PC-9 (cell line): ENCODE data around the gene TAX1BP1. TPM values are rescaled to one million over a fixed set of nuclear protein-coding genes. Genes with fewer than 3 reads are reported as not detected.

Source experiments
- BruUV-seq: library from RNA; stranded (reverse); fragments of 400-500 nt; replicated peaks from 2 replicates; lab custom pipeline; 2021; lab: Mats Ljungman, UMichigan
- CTCF ChIA-PET: fragments of 300-600 bp; sonication (Branson Sonifier 250); formaldehyde crosslinking; loops from one replicate; lab custom pipeline; 2022; ENCODE audit warnings: antibody characterized with exemption; lab: Charles Lee
- POLR2A ChIA-PET: fragments of 300-600 bp; sonication (Branson Sonifier 250); formaldehyde crosslinking; loops from one replicate; lab custom pipeline; 2022; ENCODE audit warnings: antibody characterized with exemption; ENCODE audit not compliant: unreplicated experiment; lab: Charles Lee
- DNase-seq, 2 experiments: peaks; one replicate each; pipeline versions ENCODE4 v3.0.0 to v3.0.0-alpha.2; 2015 to 2022; ENCODE audit warnings: mixed read lengths in 1 of 2
- H2AFZ ChIP-seq: fragments of 200-600 bp; sonication (generic); 2 replicates; pipeline ENCODE4 v1.8.1; 2017; ENCODE audit warnings: antibody characterized with exemption
- H3F3A ChIP-seq: fragments of 200-600 bp; sonication (generic); 2 replicates; pipeline ENCODE4 v1.8.1; 2017; ENCODE audit warnings: antibody characterized with exemption, mild to moderate bottlenecking, low read depth; ENCODE audit not compliant: insufficient read depth
- H3K27ac ChIP-seq: fragments of 200-600 bp; sonication (generic); 2 replicates; pipeline ENCODE4 v1.6.1; 2016; ENCODE audit warnings: mixed run types
- H3K27me3 ChIP-seq: fragments of 200-600 bp; sonication (generic); 2 replicates; pipeline ENCODE4 v1.6.1; 2016; ENCODE audit warnings: low read depth, mixed run types; ENCODE audit not compliant: insufficient read depth
- H3K36me3 ChIP-seq: fragments of 200-600 bp; sonication (generic); 2 replicates; pipeline ENCODE4 v1.6.1; 2016; ENCODE audit warnings: low read depth, mixed run types
- H3K4me1 ChIP-seq: fragments of 200-600 bp; sonication (generic); replicated peaks from 2 replicates; pipeline ENCODE4 v1.6.1; 2016; ENCODE audit warnings: mixed run types; ENCODE audit not compliant: insufficient read depth
- H3K4me2 ChIP-seq: fragments of 200-600 bp; sonication (generic); 2 replicates; pipeline ENCODE4 v1.6.1; 2017; ENCODE audit warnings: mixed run types
- H3K4me3 ChIP-seq: fragments of 200-600 bp; sonication (generic); 2 replicates; pipeline ENCODE4 v1.6.1; 2016; ENCODE audit warnings: mixed run types
- H3K79me2 ChIP-seq: fragments of 200-600 bp; sonication (generic); 2 replicates; pipeline ENCODE4 v1.6.1; 2017; ENCODE audit warnings: low read depth, mixed run types
- H3K9me2 ChIP-seq: fragments of 200-600 bp; sonication (generic); 2 replicates; pipeline ENCODE4 v1.8.1; 2017; ENCODE audit warnings: mild to moderate bottlenecking; ENCODE audit not compliant: insufficient read depth
- H3K9me3 ChIP-seq: fragments of 200-600 bp; sonication (generic); 2 replicates; pipeline ENCODE4 v1.8.1; 2016; ENCODE audit warnings: low read depth; ENCODE audit not compliant: insufficient read depth
- H4K20me1 ChIP-seq: fragments of 200-600 bp; sonication (generic); 2 replicates; pipeline ENCODE4 v1.8.1; 2017; ENCODE audit not compliant: insufficient read depth
- CTCF ChIP-seq: fragments of 200-600 bp; sonication (generic); conservative IDR thresholded peaks from 2 replicates; pipeline ENCODE4 v1.6.1; 2017; ENCODE audit warnings: mixed run types, antibody characterized with exemption, mild to moderate bottlenecking, moderate library complexity
- EZH2 ChIP-seq: fragments of 200-600 bp; sonication (generic); IDR thresholded peaks from 2 replicates; pipeline ENCODE4 v1.8.0; 2017; ENCODE audit warnings: antibody characterized with exemption, low read depth
- intact Hi-C: fragments of 100-400 bp; cut with micrococcal nuclease; formaldehyde crosslinking; loops from one replicate; pipeline ENCODE4 v1.10.0; 2022; ENCODE audit not compliant: unreplicated experiment
- total RNA-seq: library from RNA; stranded (reverse); gene quantifications from 2 replicates; pipeline ENCODE4 v1.2.3, GENCODE V29; 2021

TAX1BP1 gene
- total RNA-seq, 1 experiment from 2014 or later: 174 TPM

- Histone ChIP-seq H3K4me3 (no peak overlapping the region), H3K4me1 (no peaks in the 10 kb centered on the region), H3K9me3 (no peaks in the 10 kb centered on the region), H4K20me1 (peaks cover 9% of the 10 kb centered on the region; the same call in 1 of the 2 replicates), H3K4me2 (no peak overlapping the region), H3K79me2 (no peaks in the 10 kb centered on the region), H2AFZ (no peak overlapping the region), H3F3A (peaks cover 18% of the 10 kb centered on the region), H3K36me3 (peaks cover 59% of the 10 kb centered on the region), H3K9me2 (no peaks in the 10 kb centered on the region), H3K27me3 (no peaks in the 10 kb centered on the region), H3K27ac (no peak overlapping the region)
- no peak for DNase-seq
- ChIA-PET POLR2A (no interaction called here), CTCF (no interaction called here)
- no TSS peak for BruUV-seq
- intact Hi-C loops: no loop called here
- TF ChIP-seq CTCF: no peak
- no peak for TF ChIP-seq EZH2
Measured at GRCh38 chr7:27799212-27799611, 59.2 kb downstream of the TAX1BP1 start.

- no peaks in the 10 kb centered on the region for H3K27me3 ChIP-seq
- DNase-seq: no peak
- 0 out of 2 replicates have a peak, but pooled peaks cover 4% of the 10 kb centered on the region for H4K20me1 ChIP-seq
- H3K79me2 ChIP-seq: no peaks in the 10 kb centered on the region
- ChIA-PET CTCF (interaction anchor here (1.2 kb wide), 1 partner anchor 116 kb away, joined by 3 read pairs; no protein-coding TSS in a partner anchor), POLR2A (no interaction called here)
- intact Hi-C loops: no loop called here
- TF ChIP-seq CTCF (no peak), EZH2 (no peak)
- H3K4me1 ChIP-seq: no peaks in the 10 kb centered on the region
- BruUV-seq: no TSS peak
- H3K27ac ChIP-seq: no peak overlapping the region
- H3K4me2 ChIP-seq: no peak overlapping the region
- H3K9me3 ChIP-seq: no peaks in the 10 kb centered on the region
- H3F3A ChIP-seq: peaks cover 6% of the 10 kb centered on the region
- no peak overlapping the region for H2AFZ ChIP-seq
- no peaks in the 10 kb centered on the region for H3K9me2 ChIP-seq
- no peak overlapping the region for H3K4me3 ChIP-seq
- peaks cover 31% of the 10 kb centered on the region for H3K36me3 ChIP-seq
Measured at GRCh38 chr7:27802999-27803398, 63.0 kb downstream of the TAX1BP1 start.

GRCh38 chr7:27804139-27804538 is 64.2 kb downstream of the TAX1BP1 start:
- H3K4me3 ChIP-seq: no peak overlapping the region
- no peak for TF ChIP-seq EZH2
- H3K4me2 ChIP-seq: no peak overlapping the region
- no peaks in the 10 kb centered on the region for H3K9me2 ChIP-seq
- no peak overlapping the region for H2AFZ ChIP-seq
- BruUV-seq: no TSS peak
- H3K27ac ChIP-seq: no peak overlapping the region
- ChIA-PET POLR2A (no interaction called here), CTCF (interaction anchor here (0.7 to 1.0 kb wide), 3 partner anchors 101 to 608 kb away, joined by 3 read pairs; no protein-coding TSS in a partner anchor)
- no peaks in the 10 kb centered on the region for H3K79me2 ChIP-seq
- peaks cover 23% of the 10 kb centered on the region for H3K36me3 ChIP-seq
- DNase-seq: no peak
- H3K4me1 ChIP-seq: no peaks in the 10 kb centered on the region
- peaks cover 3% of the 10 kb centered on the region for H3F3A ChIP-seq
- H3K27me3 ChIP-seq: no peaks in the 10 kb centered on the region
- intact Hi-C loops: no loop called here
- H4K20me1 ChIP-seq: no peaks in the 10 kb centered on the region
- H3K9me3 ChIP-seq: no peaks in the 10 kb centered on the region
